ENCODE data around the gene SPOCK1.

The SPOCK1 gene

DNA sequence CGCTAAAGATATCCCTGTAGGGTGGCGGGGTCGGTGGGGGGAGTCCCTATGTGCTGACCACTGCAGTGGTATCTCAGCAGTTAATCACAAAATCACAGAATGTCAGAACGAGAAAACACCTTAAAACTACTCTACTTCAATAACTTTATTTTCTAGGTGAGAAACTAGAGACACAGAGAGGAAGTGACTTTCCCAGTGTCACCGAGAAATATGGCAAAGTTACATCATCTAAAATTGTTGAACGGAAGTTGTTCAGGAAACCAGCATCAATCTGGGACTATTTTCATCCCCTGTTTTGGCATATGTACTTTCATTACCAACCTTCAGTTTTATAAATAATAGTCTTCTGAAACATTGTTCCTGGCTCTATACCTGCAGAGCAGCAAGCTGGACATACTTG, 384.0 kb downstream of the SPOCK1 start:
- H3K9me3 ChIP-seq (ENCODE audit: insufficient read depth, low read length, severe bottlenecking): no peaks in the 10 kb centered on the region
- no peak overlapping the region for H3K9ac ChIP-seq (ENCODE audit: low read depth, low read length)
- DNase-seq (no peak), ATAC-seq (ENCODE audit: insufficient read depth, low read depth) (no peak)
- peaks cover 13% of the 10 kb centered on the region for H3K27me3 ChIP-seq (ENCODE audit: insufficient read depth, low read length, poor library complexity)
- no peak overlapping the region for H3K4me3 ChIP-seq (ENCODE audit: low read depth in 1 of 2, low read length in 2 of 2)
- no peaks in the 10 kb centered on the region for H3K36me3 ChIP-seq (ENCODE audit: insufficient read depth, low read length)
- no peaks in the 10 kb centered on the region for H4K20me1 ChIP-seq (ENCODE audit: insufficient read depth, low read length)
- no peak overlapping the region for H3K27ac ChIP-seq (ENCODE audit: low read length)
- no peak for TF ChIP-seq EZH2 (IDR thresholded peaks at IDR 0.05; ENCODE audit: borderline replicate concordance, low read depth, low read length, severe bottlenecking)
- TF ChIP-seq, protein P1, sequence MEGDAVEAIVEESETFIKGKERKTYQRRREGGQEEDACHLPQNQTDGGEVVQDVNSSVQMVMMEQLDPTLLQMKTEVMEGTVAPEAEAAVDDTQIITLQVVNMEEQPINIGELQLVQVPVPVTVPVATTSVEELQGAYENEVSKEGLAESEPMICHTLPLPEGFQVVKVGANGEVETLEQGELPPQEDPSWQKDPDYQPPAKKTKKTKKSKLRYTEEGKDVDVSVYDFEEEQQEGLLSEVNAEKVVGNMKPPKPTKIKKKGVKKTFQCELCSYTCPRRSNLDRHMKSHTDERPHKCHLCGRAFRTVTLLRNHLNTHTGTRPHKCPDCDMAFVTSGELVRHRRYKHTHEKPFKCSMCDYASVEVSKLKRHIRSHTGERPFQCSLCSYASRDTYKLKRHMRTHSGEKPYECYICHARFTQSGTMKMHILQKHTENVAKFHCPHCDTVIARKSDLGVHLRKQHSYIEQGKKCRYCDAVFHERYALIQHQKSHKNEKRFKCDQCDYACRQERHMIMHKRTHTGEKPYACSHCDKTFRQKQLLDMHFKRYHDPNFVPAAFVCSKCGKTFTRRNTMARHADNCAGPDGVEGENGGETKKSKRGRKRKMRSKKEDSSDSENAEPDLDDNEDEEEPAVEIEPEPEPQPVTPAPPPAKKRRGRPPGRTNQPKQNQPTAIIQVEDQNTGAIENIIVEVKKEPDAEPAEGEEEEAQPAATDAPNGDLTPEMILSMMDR (IDR thresholded peaks at IDR 0.05; ENCODE audit: borderline replicate concordance, extremely low read depth, low read length, poor library complexity, severe bottlenecking): no peak
- H3K4me1 ChIP-seq (ENCODE audit: insufficient read depth, low read length): no peaks in the 10 kb centered on the region
- H3K79me2 ChIP-seq (ENCODE audit: insufficient read depth, low read length): no peaks in the 10 kb centered on the region
- H3K4me2 ChIP-seq (ENCODE audit: insufficient read depth, low read length): no peak overlapping the region
- H2AFZ ChIP-seq (ENCODE audit: low read depth, low read length): no peak overlapping the region

DNA sequence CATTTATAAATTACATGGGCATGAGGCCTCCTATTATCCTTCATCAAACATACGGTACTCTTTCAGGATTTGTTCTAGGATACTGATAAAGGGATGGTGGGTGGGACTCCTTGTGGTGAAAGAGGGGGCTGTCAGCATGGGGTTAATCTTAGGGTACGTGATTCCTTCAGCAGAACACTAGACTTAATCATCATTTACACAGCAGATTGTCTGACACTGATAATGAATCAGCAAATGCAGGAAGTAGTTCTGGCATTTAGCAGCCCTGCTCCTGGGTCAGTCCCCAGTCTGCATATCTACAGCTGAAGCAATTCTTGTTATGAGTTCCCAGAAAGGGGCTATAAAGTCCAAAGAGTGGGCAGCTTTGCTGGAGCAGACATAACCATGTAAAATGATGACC, 384.6 kb downstream of the SPOCK1 start:
- no peaks in the 10 kb centered on the region for H4K20me1 ChIP-seq (ENCODE audit: insufficient read depth, low read length)
- no peak for ATAC-seq (ENCODE audit: insufficient read depth, low read depth)
- H3K36me3 ChIP-seq (ENCODE audit: insufficient read depth, low read length): no peaks in the 10 kb centered on the region
- no peaks in the 10 kb centered on the region for H3K9me3 ChIP-seq (ENCODE audit: insufficient read depth, low read length, severe bottlenecking)
- no peaks in the 10 kb centered on the region for H3K79me2 ChIP-seq (ENCODE audit: insufficient read depth, low read length)
- H3K27ac ChIP-seq (ENCODE audit: low read length): no peak overlapping the region
- TF ChIP-seq, protein P1 (IDR thresholded peaks at IDR 0.05; ENCODE audit: borderline replicate concordance, extremely low read depth, low read length, poor library complexity, severe bottlenecking): no peak
- no peak for TF ChIP-seq EZH2 (IDR thresholded peaks at IDR 0.05; ENCODE audit: borderline replicate concordance, low read depth, low read length, severe bottlenecking)
- no peak for DNase-seq
- H3K4me1 ChIP-seq (ENCODE audit: insufficient read depth, low read length): no peaks in the 10 kb centered on the region
- no peak overlapping the region for H3K9ac ChIP-seq (ENCODE audit: low read depth, low read length)
- no peak overlapping the region for H2AFZ ChIP-seq (ENCODE audit: low read depth, low read length)
- no peak overlapping the region for H3K4me2 ChIP-seq (ENCODE audit: insufficient read depth, low read length)
- no peak overlapping the region for H3K4me3 ChIP-seq (ENCODE audit: low read depth in 1 of 2, low read length in 2 of 2)
- H3K27me3 ChIP-seq (ENCODE audit: insufficient read depth, low read length, poor library complexity): peaks cover 10% of the 10 kb centered on the region

DNA sequence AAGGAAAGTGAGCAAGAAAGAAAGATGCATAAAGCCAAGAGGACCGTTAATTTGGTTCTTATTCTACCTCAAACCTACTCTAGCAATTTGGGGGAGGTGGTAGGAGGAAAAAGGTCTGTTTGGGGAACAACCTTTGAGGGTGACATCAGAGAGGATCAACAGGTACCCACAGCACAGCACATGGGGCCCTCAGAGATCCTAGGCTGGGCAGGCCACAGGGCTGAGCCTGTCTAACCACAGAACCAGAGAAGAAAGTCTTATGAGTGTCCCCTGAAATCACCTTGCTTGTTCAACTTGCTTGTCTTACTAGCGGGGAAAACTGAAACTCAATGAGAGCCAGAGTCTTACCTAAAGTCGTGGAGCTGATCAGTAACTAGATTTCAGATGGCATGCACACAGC, 385.2 kb downstream of the SPOCK1 start:
- Histone ChIP-seq H2AFZ (ENCODE audit: low read depth, low read length) (no peak overlapping the region), H3K79me2 (ENCODE audit: insufficient read depth, low read length) (no peaks in the 10 kb centered on the region), H4K20me1 (ENCODE audit: insufficient read depth, low read length) (no peaks in the 10 kb centered on the region), H3K4me2 (ENCODE audit: insufficient read depth, low read length) (no peak overlapping the region), H3K27ac (ENCODE audit: low read length) (no peak overlapping the region), H3K36me3 (ENCODE audit: insufficient read depth, low read length) (no peaks in the 10 kb centered on the region), H3K4me1 (ENCODE audit: insufficient read depth, low read length) (no peaks in the 10 kb centered on the region), H3K27me3 (ENCODE audit: insufficient read depth, low read length, poor library complexity) (peaks cover 10% of the 10 kb centered on the region), H3K4me3 (ENCODE audit: low read depth in 1 of 2, low read length in 2 of 2) (no peak overlapping the region), H3K9me3 (ENCODE audit: insufficient read depth, low read length, severe bottlenecking) (no peaks in the 10 kb centered on the region), H3K9ac (ENCODE audit: low read depth, low read length) (no peak overlapping the region)
- DNase-seq (no peak), ATAC-seq (ENCODE audit: insufficient read depth, low read depth) (no peak)
- TF ChIP-seq EZH2 (IDR thresholded peaks at IDR 0.05; ENCODE audit: borderline replicate concordance, low read depth, low read length, severe bottlenecking): no peak
- TF ChIP-seq, protein P1 (IDR thresholded peaks at IDR 0.05; ENCODE audit: borderline replicate concordance, extremely low read depth, low read length, poor library complexity, severe bottlenecking): no peak

DNA sequence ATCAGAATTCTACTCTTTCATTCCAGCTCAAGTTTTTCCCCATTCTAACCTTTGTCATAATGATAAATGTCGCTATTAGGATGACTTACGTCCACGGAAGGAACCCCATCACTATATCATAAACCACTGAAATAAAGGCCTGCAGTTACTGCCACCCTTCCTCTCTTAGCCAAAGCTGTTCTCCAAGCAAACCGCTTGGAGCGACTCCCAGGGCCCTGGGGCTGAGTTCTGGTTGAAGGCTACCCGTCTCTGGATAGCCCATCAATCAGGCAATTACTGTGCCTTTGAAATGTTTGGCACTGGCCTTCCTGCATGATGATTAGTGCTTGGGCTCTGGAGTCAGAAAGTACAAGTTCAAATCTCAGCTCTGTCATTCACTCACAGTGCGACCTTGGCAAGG, 386.0 kb downstream of the SPOCK1 start:
- Histone ChIP-seq H3K79me2 (ENCODE audit: insufficient read depth, low read length) (no peaks in the 10 kb centered on the region), H3K9ac (ENCODE audit: low read depth, low read length) (no peak overlapping the region), H3K4me1 (ENCODE audit: insufficient read depth, low read length) (no peaks in the 10 kb centered on the region), H3K36me3 (ENCODE audit: insufficient read depth, low read length) (no peaks in the 10 kb centered on the region), H3K27ac (ENCODE audit: low read length) (no peak overlapping the region), H3K27me3 (ENCODE audit: insufficient read depth, low read length, poor library complexity) (peaks cover 12% of the 10 kb centered on the region), H2AFZ (ENCODE audit: low read depth, low read length) (no peak overlapping the region), H3K4me2 (ENCODE audit: insufficient read depth, low read length) (no peak overlapping the region), H4K20me1 (ENCODE audit: insufficient read depth, low read length) (no peaks in the 10 kb centered on the region), H3K9me3 (ENCODE audit: insufficient read depth, low read length, severe bottlenecking) (no peaks in the 10 kb centered on the region), H3K4me3 (ENCODE audit: low read depth in 1 of 2, low read length in 2 of 2) (no peak overlapping the region)
- TF ChIP-seq, protein P1 (IDR thresholded peaks at IDR 0.05; ENCODE audit: borderline replicate concordance, extremely low read depth, low read length, poor library complexity, severe bottlenecking): no peak
- TF ChIP-seq EZH2 (IDR thresholded peaks at IDR 0.05; ENCODE audit: borderline replicate concordance, low read depth, low read length, severe bottlenecking): no peak
- no peak for DNase-seq
- ATAC-seq (ENCODE audit: insufficient read depth, low read depth): no peak
